SH-SY5Y (cell line): ENCODE results near the gene ZNF740.

Experiments used
- GATA2 ChIP-seq: IDR thresholded peaks from 2 replicates; pipeline ENCODE4 v1.6.1; 2011; ENCODE audit warnings: mild to moderate bottlenecking, low read depth, low read length
- GATA3 ChIP-seq: IDR thresholded peaks from 2 replicates; pipeline ENCODE4 v1.6.1; 2011; ENCODE audit warnings: low read depth, mild to moderate bottlenecking, low read length, moderate library complexity

DNA sequence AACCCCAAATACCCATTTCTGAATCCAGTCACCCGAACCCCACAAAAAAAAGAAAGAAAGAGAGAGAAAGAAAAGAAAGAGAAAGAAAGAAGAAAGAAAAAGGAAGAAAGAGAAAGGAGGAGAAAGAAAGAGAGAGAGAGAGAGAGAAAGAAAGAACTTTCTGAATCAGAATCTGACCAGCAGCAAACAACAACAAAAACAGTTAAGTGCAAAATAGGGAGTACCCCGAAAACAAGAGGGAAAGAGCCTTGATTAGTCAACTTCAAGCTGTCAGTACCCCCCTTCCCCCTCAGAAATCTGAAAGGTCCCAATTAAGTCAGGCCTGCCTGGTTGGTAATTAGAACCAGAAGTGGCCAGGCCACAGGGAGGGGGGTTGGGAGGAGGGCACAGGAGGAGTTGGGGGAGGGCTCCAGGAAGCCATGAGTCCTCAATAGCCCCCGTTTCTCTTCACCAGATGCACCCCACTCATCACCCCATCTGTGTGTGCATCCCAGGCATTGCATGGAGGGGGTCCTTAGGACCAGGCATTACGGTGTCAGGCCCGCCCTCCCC lies 41.7 kb downstream of the ZNF740 start:
- TF ChIP-seq GATA2 (no peak), GATA3 (no peak)
